Endothelial cell of umbilical vein (primary cell): ENCODE results near the gene ARHGEF16. TPM values are rescaled to one million over a fixed set of nuclear protein-coding genes. Genes with fewer than 3 reads are reported as not detected.

Experiments
- BruUV-seq: library from RNA; stranded (reverse); fragments of 400-500 nt; replicated peaks from 2 replicates; lab custom pipeline; 2021; lab: Mats Ljungman, UMichigan
- CTCF ChIA-PET: fragments of 300-600, 350-600 bp; sonication (Branson Sonifier 250); formaldehyde crosslinking; loops from one replicate; lab custom pipeline; 2021; ENCODE audit warnings: antibody characterized with exemption, inconsistent platforms; lab: Charles Lee
- POLR2A ChIA-PET: fragments of 300-600, 350-600 bp; sonication (Branson Sonifier 250); formaldehyde crosslinking; loops from one replicate; lab custom pipeline; 2021; ENCODE audit warnings: antibody characterized with exemption, inconsistent platforms; lab: Charles Lee
- DNase-seq: peaks from one replicate; pipeline ENCODE4 v3.0.0-alpha.2; 2011; ENCODE audit warnings: low read depth, low spot score
- FAIRE-seq: peaks from 2 replicates; lab custom pipeline; 2011; peaks lifted over from hg19 to GRCh38; lab: Jason Lieb, UNC
- H2AFZ ChIP-seq: 2 replicates; pipeline ENCODE4 v1.6.0; 2012; ENCODE audit warnings: low read depth, low read length, control low read depth, inconsistent platforms
- H3K27ac ChIP-seq: 2 replicates; pipeline ENCODE4 v1.5.1; 2011; ENCODE audit warnings: low read depth, mild to moderate bottlenecking, control low read depth, low read length, moderate library complexity; ENCODE audit not compliant: insufficient read depth
- H3K27me3 ChIP-seq, 2 experiments: 2 replicates each; pipeline versions ENCODE4 v1.6.0 to v1.6.1; 2011; ENCODE audit warnings: low read length in 2 of 2, mixed read lengths in 1 of 2; ENCODE audit not compliant: control insufficient read depth in 2 of 2, insufficient read depth in 2 of 2
- H3K36me3 ChIP-seq, 2 experiments: 2 replicates in 1 of 2; 3 replicates in 1 of 2; pipeline ENCODE4 v1.5.1; 2011; ENCODE audit warnings: low read length in 2 of 2, mild to moderate bottlenecking in 1 of 2, moderate library complexity in 1 of 2; ENCODE audit not compliant: control insufficient read depth in 2 of 2, insufficient read depth in 2 of 2; ENCODE audit errors: extremely low read depth in 1 of 2
- H3K4me1 ChIP-seq: 3 replicates; pipeline ENCODE4 v1.5.1; 2011; ENCODE audit warnings: mild to moderate bottlenecking, low read length; ENCODE audit not compliant: control insufficient read depth, insufficient read depth; ENCODE audit errors: extremely low read depth
- H3K4me2 ChIP-seq: 2 replicates; pipeline ENCODE4 v1.6.1; 2011; ENCODE audit warnings: low read length, control low read depth, mixed read lengths; ENCODE audit not compliant: insufficient read depth
- H3K4me3 ChIP-seq, 3 experiments: fragments of 200-600 bp in 1 of 3; sonication (generic), shearing (Covaris generic) in 1 of 3; replicated peaks in 1 of 3; 2 replicates each; pipeline ENCODE4 v1.5.1; 2011 to 2016; ENCODE audit warnings: control low read depth in 3 of 3, low read length in 3 of 3, mild to moderate bottlenecking in 2 of 3, inconsistent platforms in 1 of 3, low read depth in 1 of 3, moderate library complexity in 1 of 3; ENCODE audit not compliant: insufficient read depth in 1 of 3
- H3K79me2 ChIP-seq: 2 replicates; pipeline ENCODE4 v1.6.0; 2012; ENCODE audit warnings: low read length, inconsistent platforms; ENCODE audit not compliant: control insufficient read depth, insufficient read depth
- H3K9ac ChIP-seq: replicated peaks from 2 replicates; pipeline ENCODE3; 2011; ENCODE audit warnings: low read length, control low read depth; ENCODE audit not compliant: insufficient read depth; ENCODE audit errors: extremely low read depth
- H3K9me1 ChIP-seq: replicated peaks from 3 replicates; pipeline ENCODE4 v1.6.0; 2011; ENCODE audit warnings: mild to moderate bottlenecking, low read length; ENCODE audit not compliant: control insufficient read depth, insufficient read depth; ENCODE audit errors: extremely low read depth
- H3K9me3 ChIP-seq: replicated peaks from 2 replicates; pipeline ENCODE4 v1.5.1; 2012; ENCODE audit warnings: low read length, inconsistent platforms; ENCODE audit not compliant: control insufficient read depth, insufficient read depth
- H4K20me1 ChIP-seq: replicated peaks from 2 replicates; pipeline ENCODE3; 2011; ENCODE audit warnings: mild to moderate bottlenecking, low read length; ENCODE audit not compliant: control insufficient read depth, insufficient read depth; ENCODE audit errors: extremely low read depth
- CTCF ChIP-seq, 2 donors: IDR thresholded peaks; 1 replicate in 1 of 2; 2 replicates in 1 of 2; pipeline ENCODE4 v1.5.1; 2011; ENCODE audit warnings: low read length in 2 of 2, mild to moderate bottlenecking in 2 of 2, moderate library complexity in 2 of 2, control low read depth in 1 of 2, inconsistent platforms in 1 of 2, low read depth in 1 of 2; ENCODE audit not compliant: insufficient read depth in 1 of 2; ENCODE audit errors: extremely low read depth in 1 of 2
- FOS ChIP-seq: IDR thresholded peaks from 2 replicates; pipeline ENCODE4 v1.6.1; 2011; ENCODE audit warnings: mild to moderate bottlenecking, low read length, moderate library complexity, borderline replicate concordance; ENCODE audit not compliant: insufficient read depth
- JUN ChIP-seq: IDR thresholded peaks from 2 replicates; pipeline ENCODE4 v1.6.1; 2011; ENCODE audit warnings: borderline replicate concordance, low read depth; ENCODE audit not compliant: insufficient read length, insufficient read depth
- MYC ChIP-seq: IDR thresholded peaks from one replicate; pipeline ENCODE4 v1.6.1; 2011; ENCODE audit warnings: mild to moderate bottlenecking, low read depth, low read length
- POLR2A ChIP-seq: IDR thresholded peaks from 2 replicates; pipeline ENCODE4 v1.6.1; 2012; ENCODE audit warnings: low read depth, mild to moderate bottlenecking, control low read depth, low read length
- POLR2AphosphoS5 ChIP-seq: IDR thresholded peaks from 2 replicates; pipeline ENCODE4 v1.6.1; 2012; ENCODE audit warnings: low read depth, mild to moderate bottlenecking, control low read depth, low read length, moderate library complexity; ENCODE audit not compliant: insufficient read depth
- dilution Hi-C: fragments of 300-500 bp; cut with MboI; formaldehyde crosslinking; loops from one replicate; pipeline ENCODE4 v1.15.0; 2019; ENCODE audit warnings: low sequenced_read_pairs; ENCODE audit not compliant: extremely low pct_ligation_motif_present
- intact Hi-C: fragments of 100-400 bp; cut with micrococcal nuclease; formaldehyde crosslinking; loops from one replicate; pipeline ENCODE4 v1.10.0; 2022
- polyA plus RNA-seq, 4 experiments: library from polyadenylated mRNA; depleted of rRNA in 3 of 4; stranded (reverse) in 3 of 4; unstranded in 1 of 4; fragments of >200 nt; gene quantifications; 2 replicates each; pipeline versions ENCODE4 v1.2.1 to v1.2.3, GENCODE V29; 2011 to 2012; ENCODE audit warnings: missing spikeins in 1 of 4
- total RNA-seq: library from RNA; stranded (reverse); gene quantifications from 2 replicates; pipeline ENCODE4 v1.2.3, GENCODE V29; 2021

ARHGEF16 gene
- total and polyA plus RNA-seq, 2 donors (not counting 3 experiments of a cell fraction or from before 2014, with no cell fraction given), result 0.52 to 1.3 TPM

DNA sequence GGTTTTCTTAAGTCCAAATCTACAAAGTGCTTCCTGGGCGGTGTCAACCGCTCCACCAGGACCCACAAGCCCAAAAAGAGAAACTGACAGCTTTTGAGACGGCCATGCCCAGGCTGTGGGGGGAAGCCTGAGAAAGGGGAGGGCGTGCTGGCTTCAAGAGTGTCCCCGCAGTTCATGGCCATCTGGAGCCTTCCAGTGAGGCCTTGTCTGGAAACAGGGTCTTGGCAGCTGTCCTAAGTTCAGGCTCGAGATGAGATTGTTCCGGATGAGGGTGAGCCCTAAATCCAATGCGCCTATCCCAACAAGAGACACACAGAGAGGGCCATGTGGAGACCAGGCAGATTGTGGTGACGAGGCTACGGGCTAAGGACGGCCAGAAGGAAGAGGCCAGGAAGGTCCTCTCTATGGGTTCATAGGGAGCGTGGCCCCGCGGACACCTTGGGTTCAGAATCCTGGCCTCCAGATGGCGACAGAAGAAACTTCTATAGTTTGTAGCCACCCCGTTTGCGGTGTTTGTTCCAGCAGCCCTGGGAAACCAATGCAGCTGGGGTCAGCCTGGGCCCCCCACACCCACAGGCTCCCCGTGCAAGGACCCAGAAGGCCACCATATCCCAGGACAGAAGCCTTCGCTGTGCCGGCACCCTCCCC is 70.2 kb downstream of the ARHGEF16 start:
- CTCF ChIA-PET, result interaction anchor here (1.4 kb wide), 1 partner anchor 34 kb away, joined by 3 read pairs; no protein-coding TSS in a partner anchor
- Histone ChIP-seq H3K36me3 (no peaks in the 10 kb centered on the region), H2AFZ (no peak overlapping the region), H3K27me3 (no peaks in the 10 kb centered on the region), H3K4me2 (no peak overlapping the region), H3K4me1 (no peaks in the 10 kb centered on the region), H3K27ac (no peak overlapping the region), H3K9me3 (no peaks in the 10 kb centered on the region), H4K20me1 (no peaks in the 10 kb centered on the region), H3K9me1 (no peaks in the 10 kb centered on the region), H3K79me2 (no peaks in the 10 kb centered on the region), H3K4me3 (no peak overlapping the region), H3K9ac (no peak overlapping the region)
- FAIRE-seq, result no peak
- POLR2A ChIA-PET, result no interaction called here
- BruUV-seq, result no TSS peak
- dilution Hi-C loops (no loop called here), intact Hi-C loops (no loop called here)
- DNase-seq, result no peak
- TF ChIP-seq FOS (no peak), JUN (no peak), CTCF (IDR thresholded peaks at IDR 0.05; ENCODE audit: extremely low read depth in 1 of 2, insufficient read depth in 1 of 2, low read depth in 1 of 2, low read length in 2 of 2) (no peak), MYC (no peak), POLR2AphosphoS5 (no peak), POLR2A (no peak)
